IPS DF 19.7 (cell line): ENCODE results near the gene HYDIN.

Experiments used
- DNase-seq: peaks from one replicate; pipeline ENCODE4 v3.0.0-alpha.2; 2013; ENCODE audit warnings: low read depth, low spot score

HYDIN gene

DNA sequence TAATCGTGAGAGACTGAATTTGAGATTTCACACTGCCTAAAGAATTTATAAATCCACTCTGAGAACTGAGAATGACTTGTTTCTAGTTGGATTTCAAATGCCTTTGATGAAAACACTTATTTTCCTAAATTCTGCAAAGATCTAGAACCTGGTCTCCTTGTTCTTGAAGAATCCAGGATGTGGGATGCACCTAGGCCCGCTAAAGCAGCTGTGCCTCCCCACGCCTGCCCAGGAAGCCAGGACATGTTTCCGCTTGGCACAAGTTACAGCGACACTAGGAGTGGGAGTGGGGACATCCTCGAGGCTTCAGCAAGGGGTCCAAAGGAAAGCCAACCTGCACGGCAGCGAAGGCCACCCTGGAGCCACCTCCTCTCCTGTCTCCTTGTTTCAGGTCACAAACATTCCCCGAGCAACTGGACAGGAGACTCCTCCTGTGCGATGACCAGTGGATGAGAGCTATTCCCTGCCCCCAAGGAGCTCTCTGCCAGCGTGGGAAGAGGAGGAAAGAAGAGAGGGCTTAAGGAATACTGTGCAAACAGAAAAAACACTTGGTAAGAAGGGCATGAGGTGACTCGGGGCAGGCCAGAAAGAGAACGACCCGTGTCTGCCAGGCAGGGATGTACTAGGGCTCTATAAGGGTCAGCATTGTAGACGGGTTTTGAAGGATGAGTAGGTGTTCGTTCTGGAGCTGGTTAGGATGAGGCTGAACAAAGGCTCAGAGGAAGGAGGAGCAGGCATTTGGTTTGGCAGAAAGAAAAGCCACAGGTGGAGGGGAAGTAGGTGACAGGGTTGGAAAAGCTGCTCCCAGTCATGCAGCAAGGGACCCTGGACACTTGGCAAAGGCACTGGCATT, 440.7 kb downstream of the HYDIN start:
- no peak for DNase-seq

DNA sequence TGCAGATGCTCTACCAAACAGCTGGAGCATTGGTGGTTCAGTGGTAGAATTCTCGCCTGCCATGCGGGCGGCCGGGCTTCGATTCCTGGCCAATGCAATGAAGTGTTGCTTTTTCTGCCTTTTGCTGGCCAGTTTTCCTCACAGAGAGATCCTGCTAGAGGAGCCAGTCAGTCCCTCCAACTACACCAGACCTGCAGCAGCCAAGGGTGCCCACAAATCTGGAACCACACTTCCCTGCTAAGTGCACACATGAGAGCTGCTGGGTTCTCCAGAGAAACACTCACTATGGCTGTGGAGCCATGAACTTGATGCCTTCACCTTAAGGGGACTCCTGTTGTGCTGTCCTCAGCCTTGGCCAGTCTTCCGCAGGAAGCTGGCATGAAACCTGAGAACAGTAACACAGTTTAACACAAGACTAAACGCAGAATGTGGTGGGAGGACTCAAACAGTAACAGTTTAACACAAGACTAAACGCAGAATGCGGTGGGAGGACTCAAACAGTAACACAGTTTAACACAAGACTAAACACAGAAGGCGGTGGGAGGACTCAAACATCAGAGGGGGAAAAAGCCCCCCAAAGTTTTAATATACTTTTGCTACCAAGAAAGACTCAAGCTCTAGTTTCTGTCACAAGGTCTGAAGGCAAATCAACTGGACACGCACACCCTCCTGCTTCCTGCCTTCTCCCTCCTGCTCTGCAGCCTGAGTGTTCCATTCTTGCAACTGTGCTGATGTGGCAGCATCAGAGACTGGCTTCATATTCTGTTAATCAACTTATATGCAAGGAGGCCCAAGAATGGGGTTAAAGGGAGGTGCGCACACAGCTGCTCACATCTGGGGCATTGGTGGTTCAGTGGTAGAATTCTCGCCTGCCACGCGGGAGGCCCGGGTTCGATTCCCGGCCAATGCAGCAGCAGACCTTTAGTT, 441.6 kb downstream of the HYDIN start:
- no peak for DNase-seq

DNA sequence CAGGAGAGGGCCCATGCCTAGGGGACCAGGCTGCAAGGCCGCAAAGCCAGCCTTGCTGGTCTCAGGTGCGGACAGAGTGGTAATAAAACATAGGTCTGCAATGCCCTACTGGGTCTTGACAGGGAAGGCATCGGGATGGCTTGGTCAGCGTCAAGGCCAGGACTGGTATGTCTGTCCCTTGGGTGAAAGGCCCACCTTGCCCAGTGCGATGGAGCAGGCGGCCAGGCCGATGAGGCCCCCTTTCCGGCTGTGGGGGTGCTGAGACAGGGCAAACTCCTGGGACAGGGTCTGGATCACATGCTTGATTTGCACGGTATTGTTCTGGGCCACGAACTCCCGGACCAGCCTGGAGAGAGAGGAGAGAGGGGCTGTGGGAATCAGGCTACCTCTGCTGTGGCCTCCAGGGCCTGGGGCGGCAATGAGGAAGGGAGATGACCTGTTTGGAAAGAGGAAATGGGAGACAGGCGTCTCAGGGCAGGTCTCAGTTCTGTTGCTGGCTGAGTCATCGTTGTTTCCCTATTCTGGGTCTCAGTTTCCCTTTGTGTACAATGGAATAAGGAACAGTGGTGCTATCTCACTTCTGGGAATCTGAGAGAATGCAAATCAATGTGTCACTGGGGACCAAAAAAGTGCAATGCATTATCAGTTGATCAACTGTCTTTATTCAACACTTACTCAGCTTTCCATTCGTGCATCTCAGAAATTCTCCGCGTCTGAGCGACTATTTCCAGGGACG, 444.3 kb downstream of the HYDIN start:
- DNase-seq = no peak

DNA sequence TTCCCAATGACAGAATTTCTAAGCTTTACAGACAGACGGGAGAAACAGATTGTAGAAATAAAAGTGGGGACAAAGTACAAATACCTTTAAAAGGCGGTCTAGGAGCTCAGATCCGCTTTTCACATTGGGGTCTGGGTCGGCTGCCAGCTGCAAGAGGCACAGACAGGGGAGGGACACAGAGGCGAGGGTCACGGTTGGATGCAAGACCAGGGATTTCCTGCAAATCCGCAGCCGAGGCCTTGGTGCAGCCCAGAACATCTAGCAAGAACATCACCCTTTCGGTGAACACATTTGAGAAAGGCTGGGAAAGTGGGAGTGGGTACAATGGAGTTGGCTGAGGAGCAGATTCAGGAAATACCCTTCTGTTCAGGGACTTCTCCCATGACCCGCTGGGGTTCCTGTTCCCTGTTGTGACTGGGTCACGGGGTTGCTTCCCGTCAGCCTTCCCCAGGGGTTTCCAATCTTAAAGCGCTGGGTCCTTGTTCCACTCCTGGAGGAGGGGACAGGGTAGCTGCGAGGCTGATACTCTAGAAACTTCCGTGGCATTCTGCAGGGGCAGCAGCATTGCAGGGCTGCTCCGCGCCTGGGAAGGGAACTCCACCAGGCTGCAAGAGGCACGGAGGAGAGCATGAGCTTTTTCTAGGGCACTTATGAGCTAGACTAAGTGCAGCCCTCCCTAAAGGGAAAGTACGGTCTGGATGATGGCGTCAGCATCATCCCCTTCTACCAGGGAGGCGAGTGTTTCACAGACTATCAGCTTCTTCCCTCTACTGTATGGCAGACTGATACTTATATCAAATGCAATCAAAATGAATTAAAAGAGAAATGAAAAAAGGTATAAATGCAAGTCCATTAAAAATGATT, 445.6 kb downstream of the HYDIN start:
- no peak for DNase-seq

DNA sequence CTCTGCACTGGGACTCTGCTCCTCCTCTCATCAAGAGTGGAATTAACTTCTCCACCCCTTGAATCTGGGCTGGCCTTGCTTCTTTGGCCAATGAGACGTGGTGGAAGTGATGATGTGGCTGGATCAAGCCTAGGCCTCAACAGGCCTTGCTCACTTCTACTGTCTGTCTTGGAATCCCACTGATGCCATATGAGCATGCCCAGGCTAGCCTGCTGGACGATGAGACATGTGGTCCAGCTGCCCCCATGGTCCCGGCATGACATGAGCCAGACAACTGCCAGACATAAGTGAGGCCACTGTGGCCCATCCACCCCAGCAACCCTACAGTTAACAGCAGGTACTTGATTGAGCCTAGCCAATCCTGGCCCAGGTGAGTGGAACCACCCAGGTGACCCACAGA, 448.3 kb downstream of the HYDIN start:
- no peak for DNase-seq

DNA sequence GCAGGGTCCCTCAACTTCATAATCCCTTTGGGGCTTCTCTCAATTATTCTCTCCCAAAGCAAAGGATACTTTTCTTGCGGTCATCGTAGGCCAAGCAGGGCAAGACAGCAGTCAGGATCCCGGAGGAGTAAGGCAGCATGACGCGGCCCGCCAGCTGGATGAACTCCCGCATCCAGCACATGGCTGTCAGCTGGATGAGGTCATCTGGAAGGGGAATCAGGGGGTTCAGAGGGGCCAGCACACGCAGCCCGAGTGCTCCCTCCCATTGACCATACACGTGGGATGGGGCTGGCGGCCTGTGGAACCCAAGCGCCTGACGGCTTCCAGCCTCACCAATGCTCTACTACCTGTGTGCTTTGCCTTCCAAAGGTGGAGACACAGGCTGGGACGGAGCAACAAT, 448.7 kb downstream of the HYDIN start:
- DNase-seq = no peak

DNA sequence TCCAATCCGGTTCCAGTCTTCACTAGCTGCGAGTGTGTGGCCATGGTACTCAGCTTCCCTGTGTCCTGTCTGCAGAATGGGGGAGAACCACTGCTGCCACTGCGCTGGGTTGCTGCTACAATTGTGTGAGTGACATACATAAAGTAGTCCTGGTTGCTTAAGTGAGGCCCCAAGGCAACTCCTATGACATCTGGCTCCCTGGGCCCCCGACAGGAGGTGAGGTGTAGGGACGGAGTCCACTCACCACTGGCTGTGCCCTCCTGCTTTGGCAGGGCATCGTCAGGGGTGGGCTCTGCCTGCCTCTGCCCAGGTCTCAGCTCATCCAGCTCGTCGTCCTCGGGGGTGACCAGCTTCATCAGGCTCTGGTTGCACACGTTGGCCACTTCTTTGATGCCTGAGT, 450.0 kb downstream of the HYDIN start:
- DNase-seq = no peak

DNA sequence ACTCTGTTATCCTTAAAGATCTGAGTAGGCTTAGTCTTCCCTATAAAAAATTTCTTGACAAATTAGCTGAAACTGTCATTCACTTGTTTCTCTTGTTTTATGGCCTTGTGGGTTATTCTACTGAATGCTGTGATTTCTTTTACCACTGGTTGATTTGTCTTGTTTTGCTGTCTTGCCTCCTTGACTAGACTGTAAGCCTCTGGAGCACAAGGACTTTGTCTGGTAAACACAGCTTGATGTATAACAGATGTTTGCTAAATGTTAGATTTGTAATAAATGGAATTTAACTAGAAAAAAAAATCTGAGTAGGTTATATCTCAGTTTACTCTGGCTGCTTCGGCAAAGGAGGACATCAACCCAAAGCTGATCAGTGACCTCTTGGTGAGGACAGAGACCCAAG, 451.2 kb downstream of the HYDIN start:
- DNase-seq = no peak

DNA sequence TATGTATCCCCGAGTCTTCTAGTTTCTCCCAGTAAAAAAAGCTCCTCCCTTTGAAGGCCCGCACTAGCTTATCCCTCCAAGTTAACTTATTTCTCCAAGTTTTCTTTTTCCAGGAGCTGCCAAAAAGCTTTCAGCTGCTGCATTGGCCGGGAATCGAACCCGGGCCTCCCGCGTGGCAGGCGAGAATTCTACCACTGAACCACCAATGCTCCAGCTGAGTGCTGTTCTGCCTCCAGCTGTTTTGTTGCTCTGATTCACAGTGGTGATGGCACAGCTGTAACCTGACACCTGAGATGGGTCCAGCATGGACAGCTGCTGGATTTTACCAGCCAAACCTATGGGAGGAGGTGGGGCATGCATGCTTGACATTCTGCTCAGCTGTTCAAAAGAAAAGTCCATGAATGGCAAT, 451.6 kb downstream of the HYDIN start:
- DNase-seq = peak; percentile 82

DNA sequence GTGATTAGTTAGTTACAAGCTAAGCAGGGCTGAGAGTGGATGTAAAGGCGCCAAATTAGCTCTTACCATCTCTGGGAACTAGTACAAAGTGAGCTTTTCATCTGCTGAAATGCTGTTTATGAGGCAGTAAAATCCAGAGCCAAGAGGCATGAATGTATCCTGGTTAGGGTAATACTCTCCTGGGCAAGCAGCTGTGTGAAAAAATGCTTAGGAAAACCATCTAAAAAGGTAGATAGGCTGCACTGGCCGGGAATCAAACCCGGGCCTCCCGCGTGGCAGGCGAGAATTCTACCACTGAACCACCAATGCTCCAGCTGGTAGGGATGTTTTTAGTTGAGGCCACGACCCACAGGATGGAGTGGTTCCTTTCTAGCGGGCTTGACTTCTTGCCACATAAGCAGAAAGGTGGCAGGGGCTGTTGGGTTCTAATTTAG, 452.5 kb downstream of the HYDIN start:
- DNase-seq = no peak

DNA sequence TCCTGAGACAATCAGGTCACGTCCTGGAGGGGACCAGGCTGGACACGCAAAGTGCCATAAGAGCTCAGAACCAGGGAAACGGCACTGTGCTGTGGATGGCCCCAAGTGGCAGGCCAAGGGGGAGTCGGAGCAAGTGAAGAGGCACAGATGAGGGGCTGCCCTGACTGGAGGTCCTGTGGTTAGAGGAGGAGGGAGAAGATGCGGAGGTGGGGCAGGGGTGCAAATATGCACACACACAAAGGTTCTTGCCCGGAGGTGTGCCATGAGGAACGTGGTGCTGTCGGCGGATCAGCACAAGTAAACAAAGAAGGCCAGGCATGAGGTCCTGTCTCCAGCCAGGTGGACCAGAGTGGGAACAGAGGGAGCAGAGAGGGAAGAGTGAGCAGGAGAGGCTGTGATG, 453.0 kb downstream of the HYDIN start:
- DNase-seq = no peak

DNA sequence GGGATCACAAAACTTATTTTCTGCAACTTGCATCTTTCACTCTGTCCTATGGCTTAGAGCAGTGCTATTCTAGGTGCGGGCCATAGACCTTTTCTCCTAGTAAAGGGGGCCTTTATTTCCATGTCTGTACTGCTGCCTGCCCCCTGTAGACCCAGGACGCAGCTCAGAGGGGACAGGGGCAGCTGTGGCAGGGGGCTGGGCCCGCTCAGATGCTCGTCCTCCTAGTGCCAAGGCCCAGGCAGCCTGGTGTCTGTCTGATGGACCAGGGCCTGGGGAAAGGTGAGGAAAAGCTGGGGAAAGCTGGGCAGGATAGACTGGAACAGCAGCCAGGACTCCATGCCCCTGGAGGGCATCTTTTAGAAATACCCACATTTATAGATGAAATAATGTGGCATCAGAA, 455.1 kb downstream of the HYDIN start:
- no peak for DNase-seq

DNA sequence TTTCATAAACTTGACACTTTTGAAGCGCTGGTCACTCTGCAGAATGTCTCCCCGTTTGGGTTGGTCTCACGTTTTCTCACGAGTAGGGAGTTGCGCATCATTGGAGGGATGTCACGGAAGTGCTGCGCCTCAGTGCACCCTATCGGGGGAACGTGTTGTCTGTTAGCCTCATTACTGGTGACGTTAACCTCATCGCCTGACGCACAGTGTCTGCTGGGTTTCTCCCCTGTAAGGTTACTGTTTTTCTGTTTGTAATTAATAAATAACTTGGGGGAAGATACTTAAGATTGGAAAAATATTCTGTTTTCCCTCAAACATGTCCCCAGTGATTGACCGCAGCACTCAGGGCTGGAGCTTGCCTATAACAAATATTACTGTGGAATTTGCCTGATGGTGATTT, 456.3 kb downstream of the HYDIN start:
- DNase-seq = no peak

DNA sequence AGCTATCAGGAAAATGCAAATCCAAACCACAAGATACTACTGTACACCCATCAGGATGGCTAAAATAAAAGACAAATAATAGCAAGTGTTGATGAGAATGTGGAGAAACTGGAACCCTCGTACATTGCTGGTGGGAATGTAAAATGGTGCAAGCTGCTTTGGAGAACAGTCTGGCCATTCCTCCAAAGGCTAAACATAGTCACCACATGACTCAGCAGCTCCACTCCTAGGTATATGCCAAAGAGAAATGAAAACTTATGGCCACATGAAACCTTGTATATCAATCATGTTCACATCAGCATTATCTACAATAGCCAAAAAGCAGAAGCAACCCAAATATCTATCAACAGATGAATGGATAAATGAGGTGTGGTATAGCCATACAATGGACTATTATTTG, 458.0 kb downstream of the HYDIN start:
- no peak for DNase-seq

DNA sequence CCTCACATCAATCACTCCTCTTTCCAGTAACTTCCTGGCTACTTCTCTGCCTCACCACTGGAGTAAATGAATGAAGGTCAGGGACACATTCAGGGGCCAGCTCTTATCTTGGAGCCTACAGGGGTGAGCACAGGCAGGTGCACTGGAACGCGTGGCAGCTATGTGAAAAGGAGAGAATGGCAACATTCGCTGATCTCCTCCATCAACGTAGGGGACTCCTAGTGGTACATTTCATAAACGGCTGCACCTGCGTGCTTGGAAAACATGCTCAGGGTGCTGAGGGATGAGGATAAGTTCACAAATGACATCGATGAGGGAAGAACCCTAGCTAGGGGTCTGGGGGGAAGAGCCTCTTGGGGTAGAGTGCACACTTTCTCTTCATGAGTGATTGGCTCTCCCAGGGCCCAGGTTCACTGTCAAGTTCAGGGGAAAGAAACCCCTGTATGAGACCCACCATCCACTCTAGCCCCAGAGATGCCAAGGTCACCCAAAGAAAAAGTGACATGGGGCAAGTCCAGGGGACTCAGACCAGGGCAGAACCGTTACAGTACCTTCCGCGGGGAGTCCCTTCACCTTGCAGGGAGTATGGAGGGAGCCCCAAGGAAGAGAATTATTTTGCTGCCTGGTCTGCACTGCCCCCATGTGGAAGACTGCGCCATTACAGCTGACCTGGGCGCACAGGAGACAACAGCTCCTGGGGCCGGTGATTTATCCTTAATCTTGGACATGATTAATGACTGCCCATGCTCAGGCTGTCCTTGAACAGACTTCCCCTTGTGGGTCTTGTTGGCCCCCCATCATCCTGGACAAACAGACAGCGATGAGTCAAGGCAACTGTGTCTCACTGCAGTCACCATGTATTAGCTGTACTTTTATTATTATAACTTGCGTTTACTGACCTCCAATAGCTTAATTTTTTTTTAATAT, 459.6 kb downstream of the HYDIN start:
- no peak for DNase-seq

DNA sequence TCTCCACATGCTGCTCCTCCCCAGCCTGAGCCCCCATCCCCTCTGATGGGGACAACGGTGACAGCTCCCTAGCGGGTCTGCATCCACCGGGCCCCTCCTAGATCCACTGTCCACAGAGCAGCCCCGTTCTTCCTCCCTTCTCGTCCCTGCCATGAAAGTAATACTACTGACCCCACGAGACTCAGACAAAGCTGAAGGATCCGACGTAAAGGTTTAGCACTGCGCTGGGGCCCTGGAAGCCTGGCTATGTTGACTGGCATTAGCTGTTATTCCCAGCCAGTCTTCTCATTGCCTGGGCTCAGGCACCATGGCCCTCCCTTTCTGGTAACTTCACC, 460.3 kb downstream of the HYDIN start:
- no peak for DNase-seq

DNA sequence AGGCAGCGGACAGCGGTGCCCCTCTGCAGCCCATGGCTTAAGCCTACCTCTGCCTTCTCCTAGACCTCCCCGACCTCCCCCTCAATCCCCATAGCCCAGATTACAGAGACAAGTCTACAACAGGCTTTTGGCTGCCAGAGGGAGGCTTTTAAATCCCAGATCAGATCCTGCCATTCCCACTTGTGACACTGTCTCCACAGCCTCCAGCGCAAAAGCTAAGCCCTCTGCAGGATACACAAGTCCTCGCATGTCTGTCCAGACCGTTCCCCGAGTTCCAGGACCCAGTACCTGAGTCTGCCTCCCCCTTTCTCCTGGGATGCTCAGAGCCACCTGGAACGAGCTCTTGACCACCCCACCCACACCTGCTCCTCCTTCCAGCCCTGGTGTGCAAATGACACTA, 460.8 kb downstream of the HYDIN start:
- no peak for DNase-seq

DNA sequence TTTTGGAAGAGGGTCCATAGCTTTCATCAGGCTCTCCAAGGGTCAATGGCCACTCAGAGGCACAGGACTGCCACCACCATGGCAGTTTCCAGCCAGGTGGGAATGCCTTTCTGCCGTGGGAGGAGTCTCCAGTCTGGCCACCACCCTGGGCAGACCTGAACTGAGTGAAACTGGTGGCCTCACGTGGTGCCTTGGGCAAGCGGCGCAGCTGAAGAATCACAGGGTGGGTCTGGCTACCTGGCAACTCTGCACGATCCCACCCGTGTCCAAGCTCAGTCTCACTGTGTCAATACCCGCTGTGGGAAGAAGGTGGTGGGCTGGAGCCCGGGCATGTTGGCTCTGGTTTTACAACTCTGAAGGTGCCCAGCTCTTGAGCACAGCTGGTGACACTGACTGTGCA, 461.4 kb downstream of the HYDIN start:
- no peak for DNase-seq

DNA sequence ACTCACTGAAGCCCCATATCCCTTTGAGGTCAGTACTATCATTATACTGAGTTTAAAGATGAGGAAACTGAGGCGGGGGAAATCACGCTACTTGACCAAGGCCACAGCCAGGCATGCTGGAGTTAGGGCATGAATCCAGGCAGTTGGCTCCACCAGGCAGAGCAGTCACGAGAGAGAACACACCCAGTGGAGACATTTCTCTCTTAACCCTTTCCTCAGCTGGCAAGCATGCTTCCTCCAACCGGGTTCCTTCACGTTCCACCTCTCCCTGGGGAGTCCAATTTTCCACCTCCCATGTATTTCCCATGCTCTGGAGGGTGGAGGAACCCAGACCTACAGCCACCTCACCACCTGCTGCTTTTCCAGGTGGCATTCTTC, 462.3 kb downstream of the HYDIN start:
- DNase-seq = no peak
